Activated T-cell treated with anti-CD3 and anti-CD28 coated beads for 48 hours (primary cell): ENCODE data around the gene ARHGAP26.

ENCODE experiments used
- DNase-seq: peaks from one replicate; pipeline ENCODE4 v3.0.0-alpha.2; 2020; ENCODE audit warnings: low read depth

ARHGAP26 gene

DNA sequence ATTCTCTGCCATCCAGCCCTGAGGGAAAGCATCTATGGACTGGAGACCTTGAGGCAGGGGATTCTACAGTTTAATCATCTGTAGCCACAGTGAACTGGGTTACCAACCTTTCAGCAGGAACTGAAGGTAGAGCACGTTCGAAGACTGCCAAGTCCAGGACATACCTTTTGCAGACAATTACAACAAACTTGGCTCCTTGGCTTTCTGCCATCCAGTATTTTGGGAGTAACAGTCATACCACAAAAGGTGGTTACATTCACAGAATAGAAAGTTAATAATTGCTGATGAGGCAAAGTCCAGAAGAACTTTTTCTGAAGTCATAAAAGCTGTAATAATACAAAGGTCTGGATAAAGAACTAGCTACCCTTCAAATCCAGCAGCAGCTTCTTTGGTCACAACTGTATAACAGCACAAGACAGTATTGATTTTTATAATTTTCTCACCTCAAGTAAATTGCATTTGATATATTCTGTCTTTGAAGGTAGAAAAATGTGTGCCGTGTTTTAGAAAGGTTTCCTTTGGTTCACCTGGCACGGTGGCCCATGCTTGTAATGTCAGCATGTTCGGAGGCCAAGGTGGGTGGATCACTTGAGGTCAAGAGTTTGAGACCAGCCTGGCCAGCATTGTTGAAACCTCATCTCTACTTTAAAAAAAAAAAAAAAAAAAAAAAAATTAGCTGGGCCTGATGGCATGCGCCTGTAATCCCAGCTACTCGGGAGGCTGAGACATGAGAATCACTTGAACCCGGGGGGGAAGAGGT is 396.7 kb downstream of the ARHGAP26 start:
- DNase-seq, result no peak

DNA sequence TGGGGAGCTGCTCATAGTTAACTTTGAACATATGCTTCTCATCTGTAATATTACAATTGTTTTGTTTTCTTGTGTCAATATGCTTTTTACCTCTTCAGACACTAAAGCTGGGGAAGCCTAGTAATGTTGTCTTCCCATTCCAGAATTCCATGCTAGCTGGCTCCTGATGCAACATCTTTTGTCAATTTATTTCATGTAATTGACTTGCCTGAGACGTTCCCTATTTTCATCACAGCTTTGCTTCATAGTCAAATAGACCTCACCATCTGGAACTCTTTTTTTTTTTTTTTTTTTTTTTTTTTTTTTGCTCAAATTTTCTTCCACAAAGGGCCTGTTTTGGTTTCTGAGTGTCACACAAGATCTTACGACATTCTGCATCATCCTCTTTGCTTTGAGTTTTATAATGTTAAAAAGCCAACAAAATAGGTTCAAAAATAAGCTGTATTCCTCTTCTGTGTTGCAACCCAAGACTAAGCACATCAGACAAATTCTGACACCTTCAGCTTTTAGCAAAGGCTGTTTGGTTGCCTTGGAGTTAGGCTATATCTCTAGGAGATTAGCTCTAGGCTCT is 398.1 kb downstream of the ARHGAP26 start:
- no peak for DNase-seq

DNA sequence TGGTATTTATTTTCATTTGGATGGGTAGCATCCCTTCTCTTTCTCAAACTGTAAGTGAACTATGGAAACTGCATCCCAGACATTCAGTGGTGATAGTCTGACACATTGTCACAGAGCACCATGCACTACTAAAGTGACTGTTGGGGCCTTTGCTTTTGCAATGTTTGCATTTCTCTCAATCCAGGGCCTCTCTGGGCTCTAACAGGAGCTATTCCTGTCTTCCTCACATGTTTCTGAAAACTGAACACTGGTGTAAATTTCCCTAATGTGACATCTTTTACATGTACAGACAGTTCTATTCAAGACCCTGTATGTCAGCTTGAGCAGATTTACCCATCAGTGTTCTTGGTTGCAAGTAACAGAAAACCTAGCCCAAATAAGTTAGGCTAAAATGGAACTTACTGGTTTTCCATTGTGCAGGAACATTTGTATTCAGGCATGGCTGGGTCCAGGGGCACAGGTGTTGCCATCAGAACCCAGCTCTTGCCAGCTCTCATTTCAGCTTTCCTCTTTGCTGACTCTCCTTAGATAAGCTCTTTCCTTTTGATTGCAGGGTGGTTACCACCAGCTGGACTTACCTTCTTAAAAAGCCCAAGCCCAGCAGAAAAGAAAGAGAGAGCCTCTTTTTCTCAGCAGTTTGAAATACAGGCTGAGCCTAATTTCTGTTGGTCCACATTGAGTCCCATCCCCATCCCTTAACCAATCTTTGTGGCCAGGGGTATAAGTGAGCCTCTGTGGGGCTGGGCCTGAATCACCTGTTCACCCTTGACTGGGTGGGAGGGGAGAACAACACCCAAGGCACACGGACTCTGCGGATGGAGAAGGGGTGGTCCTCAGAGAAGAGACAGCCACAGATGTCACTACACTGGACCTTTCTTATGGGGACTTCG is 399.0 kb downstream of the ARHGAP26 start:
- no peak for DNase-seq

- DNase-seq, result no peak
These were observed 399.9 kb downstream of the ARHGAP26 start for GRCh38 chr5:143170104-143170503.

GRCh38 chr5:143170977-143171376 is 400.8 kb downstream of the ARHGAP26 start:
- no peak for DNase-seq

GRCh38 chr5:143172739-143173138 is 402.6 kb downstream of the ARHGAP26 start:
- DNase-seq, result no peak

DNA sequence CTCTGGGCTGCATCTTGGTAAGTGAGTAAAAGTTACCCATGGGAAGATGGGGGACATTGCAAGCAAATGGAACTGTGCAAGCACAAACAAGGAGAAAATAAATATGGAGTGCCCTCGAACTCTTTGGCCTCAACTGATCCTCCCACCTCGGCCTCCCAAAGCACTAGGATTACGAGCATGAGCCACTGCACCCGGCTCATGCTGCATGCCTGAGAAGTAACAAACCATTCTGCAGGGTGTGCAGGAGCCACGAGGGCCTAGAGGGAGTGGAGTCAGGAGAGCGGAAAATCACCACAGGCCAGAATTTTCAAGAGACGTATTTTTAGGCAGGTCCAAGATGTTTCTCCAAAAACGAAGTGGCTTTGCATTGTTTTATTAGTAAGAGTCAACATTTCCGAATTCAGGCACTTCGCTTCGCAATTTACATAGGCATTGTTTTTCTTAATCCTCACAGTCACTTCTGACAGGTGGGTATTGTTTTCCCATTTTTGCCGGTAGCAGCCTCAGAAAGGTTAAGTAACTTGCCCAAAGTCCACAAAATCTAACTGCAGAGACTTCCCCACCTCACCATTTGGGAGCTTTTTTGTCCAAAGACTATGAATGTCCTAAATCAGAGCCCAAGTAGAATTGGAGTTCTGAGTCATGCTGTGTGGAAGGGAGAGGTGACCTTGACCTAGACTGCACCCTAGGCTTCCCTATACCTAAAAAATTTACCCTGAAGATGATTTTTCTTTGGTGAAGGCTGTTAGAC is 403.1 kb downstream of the ARHGAP26 start:
- no peak for DNase-seq

DNA sequence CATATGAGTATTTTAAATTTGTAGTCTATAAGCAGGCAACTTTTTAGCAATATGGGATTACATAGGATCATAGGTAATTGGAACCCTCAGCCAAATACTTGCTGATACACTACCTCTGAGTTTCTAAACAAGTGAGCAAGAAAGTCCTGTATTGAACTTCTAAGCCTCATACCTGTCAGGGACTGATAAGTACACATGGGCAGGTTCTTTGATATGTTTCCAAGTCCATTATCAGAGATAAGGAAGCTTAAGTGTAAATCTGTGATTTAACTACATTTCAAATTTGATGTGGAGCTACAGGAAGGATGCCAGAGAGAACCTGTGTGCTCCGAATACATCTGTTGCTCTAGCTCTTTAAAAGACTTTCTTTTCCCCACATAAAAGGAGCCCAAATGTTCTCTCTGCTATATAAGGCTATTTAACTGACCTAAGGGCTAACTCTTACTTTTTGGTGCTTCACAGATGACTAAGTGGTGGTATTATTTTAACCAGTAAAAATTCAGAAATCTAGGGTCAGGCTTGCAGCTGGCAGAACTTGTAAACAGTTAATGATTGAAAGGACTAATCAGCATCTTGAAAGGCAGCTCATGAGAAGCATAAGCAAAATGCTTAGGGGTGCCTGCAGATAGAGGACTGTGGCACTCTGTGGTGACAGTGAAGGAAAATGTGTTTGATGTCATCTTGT is 404.7 kb downstream of the ARHGAP26 start:
- no peak for DNase-seq

- DNase-seq, result no peak
These were observed 405.9 kb downstream of the ARHGAP26 start for GRCh38 chr5:143176048-143176447.

DNA sequence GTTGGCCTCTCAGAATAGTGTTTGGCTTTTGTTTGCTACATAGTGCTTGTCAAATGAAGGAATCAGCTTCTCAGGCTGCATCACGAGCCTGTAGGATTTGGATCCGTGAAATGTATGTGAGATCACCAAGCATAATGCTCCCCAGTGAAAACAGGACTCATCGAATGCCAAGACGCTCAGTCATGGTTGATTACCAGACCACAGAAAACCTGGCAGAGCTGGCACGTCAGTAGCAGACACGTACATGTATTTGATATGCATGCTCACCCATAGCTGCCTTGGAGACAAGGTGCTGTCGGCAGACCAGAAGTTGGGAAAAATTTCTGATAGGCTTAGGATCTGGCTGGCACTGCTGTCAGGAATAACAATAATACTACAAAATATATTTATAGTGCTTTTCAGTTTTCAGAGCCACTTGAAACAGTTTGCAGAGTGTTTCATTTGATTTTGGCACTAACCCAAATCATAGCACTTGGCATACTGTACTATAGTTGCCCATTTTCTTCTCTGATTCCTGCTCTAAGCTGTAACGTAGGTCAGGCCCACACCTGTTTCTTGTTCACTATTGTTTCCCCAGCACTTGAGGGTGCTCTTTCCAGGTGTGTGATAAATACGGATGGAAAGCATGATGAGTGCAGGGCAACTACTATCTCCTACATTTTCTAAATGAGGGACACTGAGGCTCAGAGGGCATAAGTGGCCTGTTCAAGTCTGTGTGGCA is 407.2 kb downstream of the ARHGAP26 start:
- no peak for DNase-seq

DNA sequence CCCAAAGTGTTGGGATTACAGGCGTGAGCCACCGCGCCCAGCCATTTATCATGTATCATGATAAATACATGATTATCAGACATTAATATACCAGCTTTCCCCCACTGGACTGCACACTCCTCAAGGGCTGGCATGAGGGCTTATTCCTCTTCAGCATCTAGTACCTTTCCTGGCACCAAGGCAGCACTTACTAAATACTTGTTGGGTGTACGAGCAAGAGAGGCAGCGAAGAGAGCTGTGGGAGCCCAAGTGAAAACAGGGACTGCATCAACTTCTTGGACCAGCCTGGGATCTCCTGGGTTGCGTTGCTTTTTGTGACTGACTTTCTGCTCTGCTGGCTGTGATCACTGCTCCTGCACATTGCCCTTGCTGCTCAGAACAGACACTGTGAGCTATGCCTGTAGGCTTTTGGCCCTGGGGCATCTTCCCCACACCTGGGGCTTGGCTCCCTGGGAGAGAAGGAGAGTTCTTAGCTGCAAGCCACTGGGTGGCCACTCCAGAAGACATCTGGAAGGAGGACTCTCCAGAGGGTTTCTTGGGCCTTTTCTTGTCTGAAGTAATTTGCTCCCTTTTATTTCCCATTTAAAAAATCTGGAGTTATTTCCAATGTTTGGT is 409.1 kb downstream of the ARHGAP26 start:
- DNase-seq, result no peak

- DNase-seq, result no peak
These were observed 410.6 kb downstream of the ARHGAP26 start for GRCh38 chr5:143180751-143181150.

DNA sequence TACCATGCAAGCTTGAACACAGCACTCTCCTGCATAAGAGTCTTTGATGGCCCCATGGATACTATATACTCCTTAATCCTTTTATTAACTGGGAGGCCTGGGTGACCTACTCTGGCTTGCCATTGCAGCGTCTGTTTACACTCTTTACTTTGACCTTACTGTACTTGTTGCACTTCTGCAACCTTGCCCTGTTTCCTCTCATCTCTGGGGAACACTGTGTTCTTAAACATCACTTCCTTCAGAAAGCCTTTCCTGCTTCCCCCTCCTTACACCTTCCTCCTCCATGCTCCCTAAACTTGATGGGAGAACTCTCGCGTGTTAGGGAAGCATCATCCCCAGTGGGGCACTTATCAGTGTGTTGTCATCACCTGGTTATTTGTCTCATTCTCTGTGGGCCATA is 411.0 kb downstream of the ARHGAP26 start:
- DNase-seq, result no peak

DNA sequence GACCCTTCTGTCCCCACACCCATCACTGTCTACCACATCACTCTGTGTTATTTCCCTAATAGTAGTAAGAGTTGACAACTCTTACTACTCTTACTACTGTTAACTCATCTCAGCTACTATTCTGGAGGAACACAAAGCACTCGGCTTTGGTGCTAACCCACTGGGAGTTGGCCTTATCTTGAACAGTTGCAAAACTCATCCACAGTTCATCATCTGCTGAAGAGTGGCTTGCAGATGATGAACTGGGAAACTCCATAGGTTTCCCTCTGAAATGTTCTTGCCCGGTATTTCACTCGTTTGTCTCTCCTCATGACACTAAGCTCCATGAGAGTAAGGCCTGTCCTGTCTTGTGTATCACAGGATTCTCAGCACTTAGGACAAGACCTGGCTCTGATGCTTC is 411.9 kb downstream of the ARHGAP26 start:
- DNase-seq, result no peak

DNA sequence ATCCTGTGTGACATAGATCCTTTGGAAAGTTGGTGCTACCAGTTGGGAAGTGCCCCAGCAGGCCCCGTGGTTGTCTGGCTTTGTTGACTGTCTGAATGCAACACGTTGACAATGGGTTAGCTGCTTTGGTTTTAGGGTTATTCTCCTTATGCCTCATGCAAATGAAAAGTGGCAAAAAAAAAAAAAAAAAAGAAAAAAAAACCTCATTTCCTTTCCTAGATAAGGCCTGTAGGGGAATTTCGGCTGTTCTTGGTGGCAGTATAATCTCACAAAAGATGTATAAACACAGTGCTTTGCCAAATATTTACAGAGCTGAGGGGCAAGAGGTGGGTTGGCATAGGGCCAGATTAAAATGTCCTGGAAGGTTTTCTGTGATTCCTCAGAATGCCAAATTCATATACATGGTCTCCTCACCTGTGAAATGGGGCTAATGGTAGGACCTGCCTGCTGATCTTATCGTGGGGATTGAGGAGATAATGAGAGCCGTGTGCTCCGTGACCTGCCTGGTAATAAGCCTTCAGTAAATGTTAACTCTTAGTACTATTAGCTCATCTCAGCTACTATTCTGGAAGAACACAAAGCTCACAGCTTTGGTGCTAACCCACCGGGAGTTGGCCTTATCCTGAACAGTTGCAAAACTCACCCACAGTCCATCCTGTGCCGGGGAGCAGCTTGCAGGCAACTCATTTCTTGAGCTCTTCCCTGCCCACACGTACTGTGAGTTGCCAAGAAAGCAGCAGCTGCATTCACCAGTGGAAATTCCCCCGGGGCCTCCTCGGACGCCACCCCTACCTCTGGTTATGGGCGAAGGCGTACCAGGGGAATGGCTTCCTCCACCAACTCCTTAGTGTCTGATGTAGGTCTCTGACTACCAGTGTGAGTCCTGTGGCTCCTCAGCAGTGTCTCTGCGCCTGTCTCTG is 413.0 kb downstream of the ARHGAP26 start:
- peak; percentile 63 for DNase-seq

DNA sequence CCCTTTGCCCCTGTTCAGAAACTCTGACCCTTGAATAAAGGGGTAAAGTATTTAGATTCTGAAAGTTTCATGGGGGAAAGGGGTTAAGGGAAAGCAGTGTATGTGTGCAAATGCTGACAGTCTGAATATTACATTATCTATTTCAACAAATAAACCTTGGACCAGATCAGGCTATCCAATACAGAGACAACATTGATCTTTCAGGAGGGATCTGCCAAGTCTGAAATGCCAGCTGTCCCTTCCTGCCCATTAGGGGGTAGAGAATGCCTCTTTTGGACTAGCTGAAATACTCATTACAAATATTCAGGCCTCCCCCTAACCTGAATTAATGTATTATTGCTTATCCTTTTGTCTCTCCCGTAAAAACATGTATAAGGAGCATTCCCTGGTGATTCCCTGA is 413.8 kb downstream of the ARHGAP26 start:
- no peak for DNase-seq

DNA sequence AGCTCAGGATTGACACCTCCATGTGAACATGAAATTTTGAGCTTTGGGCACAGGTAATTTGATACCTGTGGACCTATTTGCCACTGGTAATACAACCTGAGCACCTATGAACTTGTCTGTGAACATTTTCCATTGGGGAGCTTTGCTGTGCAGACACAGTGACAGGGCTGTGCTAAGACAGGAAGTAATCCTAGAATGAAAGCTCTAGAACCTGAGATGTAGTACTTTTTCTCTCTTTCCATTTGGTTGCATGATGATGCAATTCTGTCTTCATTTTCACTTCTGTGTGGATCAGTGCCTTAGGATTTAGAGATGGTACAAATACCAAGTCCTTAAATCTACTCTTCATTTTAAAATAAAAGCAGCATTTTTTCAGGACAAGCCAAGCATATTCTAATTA is 416.4 kb downstream of the ARHGAP26 start:
- no peak for DNase-seq

DNA sequence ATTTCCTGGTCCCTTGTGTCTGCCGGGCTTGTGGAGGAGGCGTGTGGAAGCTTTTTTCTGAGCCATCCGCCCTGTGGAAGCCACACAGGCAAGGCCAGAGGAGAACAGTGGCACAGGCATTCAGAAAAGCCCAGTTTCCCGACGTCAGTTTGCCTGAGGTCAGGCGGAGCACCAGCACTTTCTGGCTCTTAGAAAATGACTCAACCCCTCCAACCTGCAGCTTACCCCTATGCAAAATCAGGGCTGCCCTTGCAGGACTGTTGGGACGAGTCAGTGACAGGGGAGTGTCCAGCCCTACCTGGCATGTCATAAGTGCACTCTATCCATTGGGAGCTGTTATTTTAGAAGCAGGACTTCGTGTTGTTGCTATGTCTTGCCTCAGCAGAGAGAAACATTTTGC is 417.3 kb downstream of the ARHGAP26 start:
- no peak for DNase-seq

DNA sequence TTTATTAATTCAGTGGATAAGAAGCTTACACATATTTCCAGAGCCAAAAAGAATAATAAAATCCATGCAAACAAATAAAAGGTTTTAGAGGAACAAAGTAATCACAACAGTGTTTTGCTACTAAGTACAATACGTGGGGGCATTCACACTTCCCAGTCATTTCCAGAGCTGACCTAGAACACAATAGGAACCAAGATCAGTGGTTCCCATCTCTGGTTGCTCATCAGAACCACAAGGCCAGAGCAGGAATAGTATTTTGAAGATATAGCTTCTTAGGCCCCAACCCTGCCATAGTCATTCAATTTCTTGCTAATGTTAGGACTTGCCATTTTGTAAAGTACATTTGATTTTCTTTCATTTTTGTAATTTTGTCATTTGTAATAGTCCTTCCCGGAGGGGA is 417.9 kb downstream of the ARHGAP26 start:
- no peak for DNase-seq
